Activated naive CD8-positive, alpha-beta T cell treated with anti-CD3 and anti-CD28 coated beads, Interleukin-2, amount 50 U/mL, for 16 hours (primary cell): ENCODE data around the gene VPS33B.
"Not testable (repeated sequence)": the region's sequence is repeated elsewhere in the genome, so short reads cannot be mapped to it uniquely, and the experiment has no call there.

ENCODE experiments used
- DNase-seq: peaks from one replicate; pipeline ENCODE4 v3.0.0-alpha.2; 2020; ENCODE audit warnings: low read depth, low spot score

Gene VPS33B

DNA sequence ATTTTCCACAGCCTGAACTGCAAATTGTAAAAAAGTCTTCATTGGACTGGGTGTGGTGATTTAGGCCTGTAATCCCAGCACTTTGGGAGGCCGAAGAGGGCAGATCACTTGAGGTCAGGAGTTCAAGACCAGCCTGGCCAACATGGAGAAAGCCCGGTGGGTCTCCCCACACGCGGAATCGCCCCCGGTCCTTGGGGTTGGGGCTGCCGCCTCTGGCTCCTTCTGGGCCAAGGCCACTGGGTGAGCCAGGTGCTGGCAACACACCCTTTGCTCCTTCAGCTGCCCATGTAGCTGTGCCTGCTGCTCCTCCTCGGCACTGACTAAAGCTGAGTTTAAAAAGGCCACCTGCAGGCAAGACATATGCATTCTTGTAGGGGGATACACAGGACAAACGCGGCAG is 9.4 kb upstream of the VPS33B start:
- DNase-seq, result no peak

GRCh38 chr15:91027677-91028076 is 5.3 kb upstream of the VPS33B start:
- no peak for DNase-seq

DNA sequence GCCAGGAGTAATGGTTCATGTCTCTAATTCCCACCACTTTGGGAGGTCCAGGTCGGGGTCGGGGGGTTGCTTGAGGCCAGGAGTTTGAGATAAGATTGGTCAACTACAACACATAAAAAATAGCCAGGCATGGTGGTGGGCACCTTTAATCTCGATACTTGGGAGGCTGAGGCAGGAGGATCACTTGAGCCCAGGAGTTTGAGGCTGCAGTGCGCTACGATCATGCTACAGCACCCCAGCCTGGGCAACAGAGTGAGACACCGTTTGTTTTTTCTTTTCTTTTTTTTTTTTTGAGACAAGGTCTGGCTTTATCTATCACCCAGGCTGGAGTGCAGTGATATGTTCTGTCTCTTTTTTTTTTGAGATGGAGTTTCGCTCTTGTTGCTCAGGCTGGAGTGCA is 1.3 kb upstream of the VPS33B start:
- DNase-seq, result no peak

- DNase-seq, result no peak
Measured at GRCh38 chr15:91022832-91023129, 387 bp upstream of the VPS33B start.

- no peak for DNase-seq
Measured at GRCh38 chr15:91021516-91022074, 799 bp downstream of the VPS33B start.

DNA sequence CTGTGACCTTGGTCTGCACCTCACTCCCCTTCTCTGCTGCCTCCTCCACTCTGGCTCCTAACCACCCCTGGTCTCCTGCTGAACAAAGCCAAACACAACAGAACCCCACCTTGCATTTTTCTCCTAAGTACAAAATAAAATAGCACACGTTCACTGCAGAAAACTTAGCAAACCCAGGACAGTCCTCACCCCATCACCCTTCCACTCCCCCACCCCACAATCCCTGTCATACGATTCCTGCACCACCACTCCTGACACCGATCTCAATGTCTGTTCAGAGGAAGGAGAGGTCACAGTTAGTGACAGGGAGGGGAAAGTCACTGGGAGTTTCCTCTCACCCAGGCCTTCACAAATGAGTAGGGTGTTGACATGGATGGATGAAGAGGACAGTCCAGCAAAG is 4.2 kb downstream of the VPS33B start:
- DNase-seq, result no peak

GRCh38 chr15:91017716-91018115 is 4.7 kb downstream of the VPS33B start:
- DNase-seq, result no peak

DNA sequence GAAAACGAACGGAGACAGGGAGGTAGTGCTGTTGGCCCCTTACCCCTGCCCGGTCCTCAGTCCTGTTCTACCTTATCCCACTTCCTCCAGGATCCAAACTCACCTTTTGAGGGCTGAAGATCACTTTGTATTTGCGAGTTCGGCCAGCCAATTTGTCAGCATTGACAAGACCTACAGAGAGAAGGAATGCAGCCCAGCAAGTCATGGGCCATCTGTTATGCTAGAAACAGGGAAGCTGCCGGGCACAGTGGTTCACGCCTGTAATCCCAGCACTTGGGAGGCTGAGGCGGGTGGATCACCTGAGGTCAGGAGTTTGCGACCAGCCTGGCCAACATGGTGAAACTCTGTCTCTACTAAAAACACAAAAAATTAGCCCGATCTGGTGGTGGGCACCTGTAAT is 8.7 kb downstream of the VPS33B start:
- DNase-seq, result not testable (repeated sequence)

GRCh38 chr15:91007266-91007665 is 15.1 kb downstream of the VPS33B start:
- no peak for DNase-seq

DNA sequence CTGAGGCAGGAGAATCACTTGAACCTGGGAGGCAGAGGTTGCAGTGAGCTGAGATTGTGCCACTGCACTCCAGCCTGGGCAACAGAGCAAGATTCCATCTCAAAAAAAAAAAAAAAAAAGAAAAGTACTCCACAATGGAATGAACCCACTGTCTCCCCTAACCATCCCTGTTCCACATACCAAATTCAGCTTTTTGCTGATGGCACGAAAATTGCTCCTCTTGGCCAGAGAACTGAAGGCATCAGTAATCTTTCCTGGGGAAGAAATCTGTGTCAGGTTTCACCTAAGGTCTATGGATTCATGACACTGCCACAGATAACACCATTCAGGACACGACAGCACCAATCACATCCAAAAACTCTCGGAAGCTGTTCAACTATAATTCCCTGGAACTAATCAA is 21.2 kb downstream of the VPS33B start:
- DNase-seq, result no peak

GRCh38 chr15:90998737-90999136 is 23.7 kb downstream of the VPS33B start:
- no peak for DNase-seq

DNA sequence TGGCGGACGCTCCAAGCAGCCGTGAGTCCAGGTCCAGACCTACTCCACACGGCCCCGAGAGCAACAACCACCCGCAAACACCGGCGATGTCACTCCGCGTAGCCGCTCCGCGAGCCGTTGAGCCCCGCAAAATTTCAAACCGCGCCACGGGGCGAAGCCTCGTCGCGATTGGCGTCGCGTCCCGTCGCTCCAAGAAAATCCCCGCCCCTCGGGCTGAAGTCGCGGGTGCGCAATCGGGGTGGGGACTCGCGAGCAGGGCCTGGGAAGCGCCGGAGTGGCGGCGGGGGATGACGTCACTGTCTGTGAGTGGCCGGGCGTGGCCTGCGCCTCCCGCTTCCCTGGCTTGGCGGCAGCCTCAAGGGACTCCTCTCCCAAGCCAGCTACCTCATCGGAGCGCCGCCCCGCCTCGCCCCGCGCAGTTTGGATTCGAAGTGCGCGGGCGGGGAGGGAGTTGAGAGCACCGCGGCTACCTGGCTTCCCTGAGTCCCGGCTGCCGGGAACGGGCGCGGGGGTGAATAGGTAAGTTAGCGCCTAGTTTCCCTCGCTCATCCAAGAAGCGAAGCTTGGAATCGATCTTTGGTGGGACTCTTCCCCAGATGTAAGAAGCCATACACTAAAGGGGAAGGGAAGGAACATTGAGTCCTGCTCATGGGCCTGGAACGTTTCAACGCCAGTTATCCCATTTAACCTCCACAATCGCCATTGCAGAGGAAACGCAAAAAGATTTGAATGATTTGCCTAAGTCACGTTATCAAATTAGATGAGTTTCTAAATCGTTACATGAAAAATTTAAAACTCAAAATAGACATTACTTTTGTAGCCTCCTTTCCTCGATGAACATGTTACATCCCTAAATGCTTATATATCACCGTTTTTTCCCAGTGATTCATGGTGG is 27.7 kb downstream of the VPS33B start, which contains the start of gene PRC1:
PRC1 (minus strand) TSS at position 119 of the 895 bp plus-strand sequence; CDS start at position 1, 118 bp downstream.
- DNase-seq, result peak; percentile 93

DNA sequence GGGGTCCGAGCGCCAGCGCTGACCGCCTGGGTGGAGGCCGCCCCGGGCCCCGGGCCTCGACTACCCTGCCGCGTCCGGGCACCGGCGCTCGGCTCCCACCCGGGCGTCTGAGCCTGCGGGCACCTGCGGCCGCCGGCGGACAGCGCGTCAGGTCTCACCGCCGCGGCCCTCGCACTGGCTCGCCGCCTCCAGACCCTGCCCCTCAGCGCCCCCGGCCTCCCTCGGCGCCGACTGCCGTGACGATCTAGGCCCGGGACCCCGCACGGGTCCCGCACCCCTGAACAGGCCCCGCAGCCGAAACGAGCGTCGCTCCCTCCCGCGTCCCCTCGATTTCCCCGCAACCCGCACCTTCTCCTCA is 28.4 kb downstream of the VPS33B start:
- no peak for DNase-seq

GRCh38 chr15:90991587-90992285 is 30.7 kb downstream of the VPS33B start:
- DNase-seq, result no peak

DNA sequence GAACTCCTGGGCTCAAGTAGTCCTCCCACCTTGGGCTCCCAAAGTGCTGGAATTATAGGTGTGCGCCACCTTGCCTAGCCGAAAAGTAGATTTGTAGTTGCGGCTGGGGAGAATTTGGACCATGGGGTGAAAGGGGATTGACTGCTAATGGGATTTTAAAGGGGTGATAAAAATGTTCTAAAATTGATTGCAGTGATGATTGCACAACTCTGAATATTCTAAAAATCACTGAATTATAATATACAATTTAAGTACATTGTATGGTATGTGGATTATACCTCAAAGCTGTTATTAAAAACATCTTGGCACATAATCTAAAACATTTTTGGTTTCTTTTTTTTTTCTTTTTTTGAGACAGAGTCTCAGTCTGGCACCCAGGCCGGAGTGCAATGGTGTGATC is 31.9 kb downstream of the VPS33B start:
- DNase-seq, result no peak

GRCh38 chr15:90989040-90989768 is 33.2 kb downstream of the VPS33B start:
- no peak for DNase-seq

GRCh38 chr15:90988296-90988695 is 34.1 kb downstream of the VPS33B start:
- no peak for DNase-seq

DNA sequence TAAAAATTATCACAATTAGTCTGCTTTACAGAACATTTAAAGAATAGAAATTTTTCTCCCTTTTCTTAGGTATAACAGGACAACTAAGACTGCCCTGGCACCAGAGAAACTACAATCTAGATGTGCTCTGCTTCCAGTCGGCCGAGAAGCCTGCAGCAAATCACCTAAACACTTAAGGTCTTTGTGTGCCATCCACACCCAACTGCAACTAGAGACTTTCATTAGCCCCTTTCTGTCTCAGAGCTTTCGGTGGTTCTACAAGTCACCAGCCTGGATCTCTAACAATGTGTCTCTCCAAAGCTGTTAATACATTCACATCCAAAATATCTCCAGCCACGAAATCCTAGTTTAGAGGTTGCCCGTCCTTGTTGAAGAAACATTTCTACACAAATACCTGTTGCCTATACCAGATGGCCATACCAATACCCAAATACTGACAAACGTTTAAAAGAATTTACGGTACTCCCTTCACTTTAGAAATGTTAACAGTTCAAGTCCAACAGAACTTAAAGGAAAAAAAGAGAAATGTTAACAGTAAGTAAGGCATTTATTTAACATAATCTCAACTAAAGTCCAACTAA is 34.7 kb downstream of the VPS33B start:
- no peak for DNase-seq

- DNase-seq, result no peak
Measured at GRCh38 chr15:90986790-90987507, 35.4 kb downstream of the VPS33B start.

DNA sequence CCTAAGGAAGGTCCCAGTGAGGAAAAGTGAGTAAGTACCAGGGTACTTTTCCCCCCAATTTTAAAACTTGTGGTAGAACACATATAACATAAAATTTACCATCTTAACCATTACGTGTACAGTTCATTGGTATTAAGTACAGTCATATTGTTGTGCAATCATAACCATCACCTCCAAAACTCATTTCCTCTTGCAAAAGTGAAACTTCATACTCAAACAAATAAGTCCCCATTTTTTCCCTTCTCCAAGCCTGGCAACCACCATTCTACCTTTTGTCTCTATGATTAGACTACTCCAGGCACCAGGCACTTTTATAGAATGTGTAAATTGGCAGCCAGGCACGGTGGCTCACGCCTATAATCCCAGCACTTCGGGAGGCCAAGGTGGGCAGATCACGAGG is 40.3 kb downstream of the VPS33B start:
- DNase-seq, result no peak

DNA sequence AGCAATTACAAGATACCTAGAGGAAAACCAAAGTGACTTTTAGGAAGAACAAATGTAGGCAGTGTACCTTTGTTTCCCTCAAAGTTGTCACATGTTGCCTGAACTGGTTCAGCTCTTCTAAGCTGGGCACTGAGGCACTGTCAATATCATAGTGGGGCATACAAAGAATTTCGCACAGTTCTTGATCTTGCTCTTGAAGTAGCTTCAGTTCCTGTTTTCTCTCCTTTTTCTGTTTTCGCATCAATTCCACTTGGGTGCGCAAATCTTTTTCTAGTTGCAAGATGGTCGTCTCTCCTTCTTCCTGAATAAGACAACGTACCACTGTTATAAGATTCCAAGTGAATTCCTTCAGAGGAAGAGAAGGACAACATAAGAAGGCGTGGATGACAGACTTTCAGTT is 40.7 kb downstream of the VPS33B start:
- DNase-seq, result no peak
